ENCODE data around the gene AZGP1.
"Not testable (repeated sequence)": the region's sequence is repeated elsewhere in the genome, so short reads cannot be mapped to it uniquely, and the experiment has no call there.

The AZGP1 gene

GRCh38 chr7:99975782-99976521 lies at the start of gene AZGP1:
TSS of gene AZGP1 (minus strand) at chr7:99976031. CDS start at chr7:99976020, 11 bp downstream.
- DNase-seq (ENCODE audit: low spot score) = no peak

- no peak for DNase-seq (ENCODE audit: low spot score)
Measured at GRCh38 chr7:100024020-100024619, 48.3 kb upstream of the AZGP1 start.

- no peak for DNase-seq (ENCODE audit: low spot score)
Measured at GRCh38 chr7:100023526-100023925, 47.7 kb upstream of the AZGP1 start.

- DNase-seq (ENCODE audit: low spot score) = no peak
Measured at GRCh38 chr7:100022621-100023020, 46.8 kb upstream of the AZGP1 start.

- DNase-seq (ENCODE audit: low spot score) = no peak
Measured at GRCh38 chr7:100021297-100021696, 45.5 kb upstream of the AZGP1 start.

GRCh38 chr7:100019908-100020307 lies 44.1 kb upstream of the AZGP1 start:
- DNase-seq (ENCODE audit: low spot score) = no peak

- DNase-seq (ENCODE audit: low spot score) = no peak
Measured at GRCh38 chr7:100017875-100018274, 42.0 kb upstream of the AZGP1 start.

GRCh38 chr7:100017300-100017699 lies 41.5 kb upstream of the AZGP1 start:
- no peak for DNase-seq (ENCODE audit: low spot score)

GRCh38 chr7:100016215-100016901 lies 40.5 kb upstream of the AZGP1 start:
- DNase-seq (ENCODE audit: low spot score) = peak; percentile 14

- peak; percentile 92 for DNase-seq (ENCODE audit: low spot score)
Measured at GRCh38 chr7:100015232-100016214, 39.7 kb upstream of the AZGP1 start, which contains the start of gene ZKSCAN1. TSS of gene ZKSCAN1 (plus strand) at chr7:100015596. CDS start at chr7:100023507, 7,911 bp downstream.

GRCh38 chr7:100013328-100013676 lies 37.5 kb upstream of the AZGP1 start:
- DNase-seq (ENCODE audit: low spot score) = no peak

GRCh38 chr7:100012385-100013327 lies 36.8 kb upstream of the AZGP1 start:
- not testable (repeated sequence) for DNase-seq (ENCODE audit: low spot score)

GRCh38 chr7:100011516-100011915 lies 35.7 kb upstream of the AZGP1 start:
- no peak for DNase-seq (ENCODE audit: low spot score)

GRCh38 chr7:100010901-100011300 lies 35.1 kb upstream of the AZGP1 start:
- no peak for DNase-seq (ENCODE audit: low spot score)

- DNase-seq (ENCODE audit: low spot score) = not testable (repeated sequence)
Measured at GRCh38 chr7:100009952-100010351, 34.1 kb upstream of the AZGP1 start.

- DNase-seq (ENCODE audit: low spot score) = no peak
Measured at GRCh38 chr7:100008525-100008924, 32.7 kb upstream of the AZGP1 start.

GRCh38 chr7:100007887-100008286 lies 32.1 kb upstream of the AZGP1 start:
- DNase-seq (ENCODE audit: low spot score) = no peak

GRCh38 chr7:100003711-100004661 lies 28.2 kb upstream of the AZGP1 start:
- no peak for DNase-seq (ENCODE audit: low spot score)

GRCh38 chr7:100000239-100000638 lies 24.4 kb upstream of the AZGP1 start:
- DNase-seq (ENCODE audit: low spot score) = no peak

Measured in hematopoietic multipotent progenitor cell treated with erythropoietin and hydrocortisone succinate and interleukin-3 and kit ligand, for 15 days (in vitro differentiated cells).